Stimulated activated CD8-positive, alpha-beta memory T cell treated with anti-CD3 and anti-CD28 coated beads, Interleukin-4, amount 100 ng/mL, for 24 hours (primary cell): ENCODE measurements around the gene TAL1.

Source experiments
- DNase-seq: peaks from one replicate; pipeline ENCODE4 v3.0.0-alpha.2; 2020; ENCODE audit warnings: low read depth

TAL1 gene

DNA sequence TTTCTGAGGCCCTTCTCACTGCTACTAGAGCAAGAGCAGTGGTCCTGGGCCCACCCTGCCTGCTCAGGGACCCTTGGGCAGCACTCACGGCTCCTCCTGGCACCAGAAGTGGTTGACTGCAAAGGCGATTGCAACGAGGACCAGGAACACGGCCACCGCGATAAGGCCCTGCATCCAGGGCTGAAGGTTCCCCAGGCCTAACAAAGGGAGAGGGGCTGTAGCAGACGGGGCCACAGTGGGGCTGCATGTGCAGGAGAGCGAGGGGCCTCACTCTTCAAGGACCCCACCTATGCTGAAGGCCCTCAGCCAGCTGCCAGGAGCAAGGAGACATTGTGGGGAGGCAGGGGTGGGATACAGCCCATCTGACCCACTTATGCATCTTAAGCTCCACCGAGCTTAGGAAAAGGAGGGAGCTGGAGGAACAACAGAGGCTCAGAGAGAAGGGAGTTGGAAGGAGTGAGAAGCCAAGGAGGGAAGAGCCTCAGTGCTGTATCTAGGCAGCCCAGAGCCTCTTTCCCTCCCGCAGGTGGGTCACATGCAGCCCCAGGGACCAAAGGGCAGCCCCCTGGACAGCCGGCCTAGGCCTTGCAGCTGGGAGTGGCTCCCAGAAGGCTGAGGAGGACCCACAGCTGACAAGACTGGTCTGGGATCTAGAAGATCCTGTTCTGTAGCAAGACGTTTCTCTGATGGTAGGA is 44.6 kb downstream of the TAL1 start:
- no peak for DNase-seq

DNA sequence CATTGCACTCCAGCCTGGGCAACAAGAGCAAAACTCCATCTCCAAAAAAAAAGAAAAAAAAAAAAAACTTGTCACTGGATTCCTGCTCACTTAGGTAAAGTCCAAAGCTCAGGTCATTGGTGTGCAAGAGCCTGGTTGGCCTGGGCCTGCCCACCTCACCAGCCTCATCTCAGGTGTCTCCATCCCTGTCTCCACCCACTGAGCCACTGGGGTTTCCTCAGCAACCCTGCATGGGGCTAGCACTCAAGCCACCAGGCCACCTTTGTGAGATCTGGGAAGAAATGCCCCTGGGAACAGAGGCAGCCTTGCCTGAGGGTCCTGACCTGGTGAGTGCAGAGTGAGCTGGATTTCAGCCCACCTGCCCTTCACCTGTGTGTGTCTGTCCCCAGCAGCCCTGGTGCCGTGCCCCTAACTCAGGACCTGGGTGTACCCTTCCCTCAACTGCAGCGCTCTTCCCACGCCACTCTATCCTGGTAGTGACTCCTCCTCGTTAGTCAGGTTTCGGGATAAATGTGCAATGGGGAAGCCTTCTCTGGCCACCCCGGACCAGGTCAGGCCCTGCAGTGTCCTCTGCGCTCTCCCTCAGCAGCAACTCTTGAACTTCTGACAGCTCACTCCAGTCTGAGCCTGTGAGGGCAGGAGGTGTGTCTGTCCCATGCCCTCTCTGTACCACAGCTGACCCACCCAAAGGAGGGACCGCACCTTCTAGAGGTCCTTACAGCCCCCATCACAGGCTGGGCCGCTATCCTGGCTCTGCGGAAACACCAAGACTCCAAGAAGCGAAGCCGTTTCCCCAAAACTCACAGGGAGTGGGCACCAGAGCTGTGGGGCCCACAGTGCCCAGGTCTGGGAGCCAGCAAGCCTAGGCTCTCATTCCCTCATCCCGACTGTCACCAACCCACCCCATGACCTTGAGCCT is 45.5 kb downstream of the TAL1 start:
- DNase-seq = no peak

DNA sequence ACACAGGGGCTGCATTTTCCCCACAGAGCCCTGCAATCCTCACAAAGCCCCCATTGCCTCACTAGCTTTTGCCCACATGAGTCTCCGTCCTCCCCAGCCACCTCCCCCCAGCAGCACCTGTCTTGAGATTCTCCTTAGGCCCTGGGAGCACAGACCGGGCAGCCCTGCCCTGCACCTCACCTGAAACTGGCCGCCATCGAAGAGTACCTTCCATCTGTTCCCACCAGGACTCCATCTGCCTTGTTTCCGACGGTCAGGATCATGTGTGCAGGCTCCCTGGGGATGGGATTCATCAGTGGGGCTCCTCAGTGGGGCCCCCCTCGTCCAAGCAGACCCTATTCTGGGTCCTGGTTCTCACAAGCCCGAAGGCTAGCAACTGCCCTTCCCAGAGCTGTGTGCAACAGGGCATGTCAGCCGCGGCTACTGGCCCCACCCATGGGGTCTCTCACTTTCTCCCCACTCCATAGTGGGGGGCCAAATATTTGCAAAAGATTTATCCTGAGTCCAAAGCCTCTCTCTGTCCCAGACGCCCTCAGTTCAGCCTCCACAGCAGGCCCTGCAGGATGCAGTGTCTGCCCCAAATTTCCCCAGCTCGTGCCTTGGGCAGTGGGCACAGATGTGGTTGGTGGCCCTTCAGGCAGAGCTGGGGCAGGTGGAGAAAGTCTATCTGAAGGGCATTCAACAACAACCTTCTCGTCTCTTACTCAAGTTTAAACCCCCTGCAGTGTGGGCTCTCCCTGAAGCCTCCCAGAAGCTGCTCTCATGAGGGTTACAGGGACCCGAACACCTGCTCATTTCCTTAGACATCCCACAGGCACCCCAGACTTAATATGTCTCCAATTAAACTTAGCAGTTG is 47.0 kb downstream of the TAL1 start:
- no peak for DNase-seq

DNA sequence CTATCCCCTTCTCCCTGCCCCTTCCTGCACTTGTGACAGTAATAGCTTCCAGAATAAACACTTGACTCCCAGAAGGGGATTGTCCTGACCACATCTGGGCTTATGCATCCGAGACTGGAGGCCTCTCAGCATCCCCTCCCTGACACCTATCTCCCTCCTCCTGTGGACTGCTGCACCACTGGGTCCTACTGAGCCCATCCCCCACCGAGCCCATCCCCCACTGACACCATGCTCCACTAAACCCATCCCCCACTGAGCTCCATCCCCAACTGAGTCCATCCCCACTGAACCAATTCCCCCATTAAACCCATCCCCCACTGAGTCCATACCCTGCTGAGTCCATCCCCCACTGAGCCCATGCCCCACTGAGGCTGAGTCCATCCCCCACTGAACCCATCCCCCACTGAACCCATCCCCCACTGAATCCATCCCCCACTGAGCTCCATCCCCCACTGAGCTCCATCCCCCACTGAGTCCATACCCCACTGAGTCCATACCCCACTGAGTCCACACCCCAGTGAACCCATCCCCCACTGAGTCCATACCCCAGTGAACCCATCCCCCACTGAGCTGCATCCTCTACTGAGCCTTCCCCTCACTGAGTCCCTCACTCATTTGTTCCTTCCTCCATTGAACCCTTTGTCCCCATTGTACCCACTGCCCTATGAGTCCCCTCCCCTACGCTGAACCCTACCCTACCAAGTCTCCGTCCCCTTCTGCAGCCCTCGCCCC is 47.8 kb downstream of the TAL1 start:
- DNase-seq = no peak

DNA sequence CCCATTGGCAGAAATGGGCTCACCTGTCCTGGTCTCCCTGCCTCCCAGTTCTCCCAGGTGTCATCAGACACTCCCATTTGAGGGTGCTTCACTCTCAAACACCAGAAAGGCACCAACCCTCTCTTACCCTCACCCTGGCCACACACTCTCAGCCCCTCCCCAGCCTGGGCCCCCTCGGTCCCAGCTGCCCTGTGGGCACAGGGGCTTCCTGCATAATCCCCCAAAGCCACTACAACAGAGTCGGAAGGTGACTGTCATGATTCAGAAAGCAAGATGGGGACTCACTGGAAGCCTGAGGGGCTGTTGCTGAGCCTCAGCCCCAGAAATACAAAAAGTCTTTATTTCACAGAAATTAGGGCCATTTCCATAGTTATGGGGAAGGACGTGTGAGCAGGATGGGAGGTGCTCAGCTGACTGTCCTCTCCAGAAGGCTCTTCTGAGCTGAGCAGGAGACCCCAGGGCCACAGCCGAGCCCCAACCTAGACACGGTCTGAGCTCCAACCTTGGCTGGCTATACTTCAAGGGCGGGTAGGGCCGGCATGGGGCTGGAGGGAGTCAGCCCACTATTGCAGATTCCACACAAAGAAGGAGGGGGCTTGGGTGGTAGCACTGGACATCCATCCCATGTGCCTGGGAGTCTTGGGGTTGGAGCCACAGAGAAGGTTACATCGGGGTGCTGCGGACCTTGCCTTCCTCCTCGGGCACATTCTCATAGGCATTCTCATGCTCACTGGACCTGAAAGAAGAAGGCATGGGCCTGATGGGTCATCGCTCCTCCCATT is 48.5 kb downstream of the TAL1 start:
- DNase-seq = no peak

DNA sequence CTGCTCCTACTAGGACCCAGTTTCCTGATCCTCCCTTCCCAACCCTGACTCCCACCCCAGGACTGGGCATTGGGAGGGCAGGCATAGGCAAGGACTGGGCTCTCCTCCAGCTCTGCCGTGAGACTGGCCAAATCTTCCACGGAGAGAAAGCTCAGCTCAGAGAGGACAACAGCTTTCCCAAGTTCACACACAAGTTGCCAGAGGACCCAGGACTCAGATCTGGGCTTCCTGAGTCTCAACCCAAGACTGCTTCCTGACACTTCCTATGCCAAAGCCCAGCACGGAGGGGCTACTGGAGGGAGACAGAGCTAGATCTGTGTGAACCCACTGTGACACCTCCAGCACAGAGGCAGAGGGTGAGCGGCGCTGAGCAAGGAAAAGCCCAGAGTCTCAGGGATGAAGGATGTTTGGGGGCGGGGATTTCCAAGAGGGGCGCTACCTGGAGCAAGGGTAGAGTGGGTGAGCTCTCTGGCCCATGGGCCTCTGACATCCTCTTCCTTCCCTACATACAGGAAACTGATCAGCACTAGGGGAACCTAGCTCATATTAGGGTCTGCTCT is 49.3 kb downstream of the TAL1 start:
- DNase-seq = no peak

- DNase-seq = no peak
Measured at GRCh38 chr1:47181955-47182675, 49.9 kb downstream of the TAL1 start.

DNA sequence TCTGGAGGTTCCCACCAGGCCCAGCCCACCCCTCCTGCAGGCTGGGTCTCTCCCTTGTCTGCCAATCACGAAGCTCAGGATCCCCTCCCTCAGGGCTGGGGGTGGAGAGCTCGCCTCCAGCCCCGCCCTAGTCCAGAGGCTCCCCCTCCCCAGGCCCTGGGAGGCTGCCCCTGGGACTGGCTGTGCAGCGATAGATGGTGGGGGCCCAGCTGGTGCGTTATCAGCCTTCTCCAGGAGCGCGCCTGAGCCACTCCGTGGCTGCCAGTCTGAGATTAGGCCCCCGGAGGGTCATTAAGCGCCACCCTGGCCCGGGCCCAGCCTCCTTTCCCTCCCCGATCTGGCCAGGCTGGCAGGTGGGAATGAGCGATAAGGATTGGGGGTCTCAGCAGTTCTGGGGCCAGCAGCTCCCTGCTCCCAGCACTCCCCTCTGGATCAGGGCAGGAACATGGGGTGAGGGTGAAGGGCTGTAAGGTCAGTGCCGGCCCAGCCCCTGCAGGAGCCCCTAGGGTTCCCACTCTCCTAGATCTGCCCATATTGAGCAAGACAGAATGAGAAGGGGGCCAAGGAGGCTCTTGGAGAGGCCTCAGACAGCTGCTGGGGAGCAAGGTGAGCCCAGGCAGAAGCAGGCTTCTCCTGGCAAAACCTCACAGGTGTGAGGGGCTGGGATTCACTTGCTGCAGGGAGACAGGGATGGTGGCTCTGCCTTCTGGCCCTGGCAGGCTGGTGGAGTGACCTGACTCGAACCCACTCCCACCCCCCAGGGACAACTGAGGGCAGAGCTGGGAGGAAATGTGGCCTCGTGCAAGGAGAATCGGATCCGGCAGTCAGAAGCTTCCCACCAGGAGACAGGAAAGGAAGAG is 50.7 kb downstream of the TAL1 start:
- DNase-seq = no peak

DNA sequence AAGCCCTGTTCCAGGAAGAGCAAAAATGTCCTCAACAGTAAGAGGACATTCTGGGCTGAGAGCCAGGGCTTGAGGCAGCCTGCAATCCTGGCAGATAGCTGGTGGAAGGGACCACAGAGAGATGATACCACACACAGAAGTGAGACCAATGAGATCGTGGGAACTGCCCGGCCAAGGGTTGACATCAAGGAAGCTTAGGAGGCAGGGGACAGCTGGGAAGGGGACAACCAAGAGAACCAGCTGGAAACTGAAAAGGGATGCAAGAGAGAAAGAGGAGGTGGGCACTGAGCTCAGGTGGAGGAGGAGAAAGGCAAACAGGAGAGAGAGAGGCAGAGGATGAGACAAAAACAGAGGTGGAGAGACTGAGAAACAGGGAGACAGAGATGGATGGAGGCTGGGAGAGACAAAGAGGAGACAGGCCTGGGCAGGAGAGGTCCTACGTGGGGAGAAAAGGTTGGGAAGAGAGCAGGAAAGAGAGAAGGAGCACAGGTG is 51.4 kb downstream of the TAL1 start:
- DNase-seq = no peak

GRCh38 chr1:47179988-47180563 is 51.9 kb downstream of the TAL1 start:
- DNase-seq = no peak

- peak; percentile 71 for DNase-seq
Measured at GRCh38 chr1:47179017-47179987, 52.7 kb downstream of the TAL1 start.

GRCh38 chr1:47178654-47179016 is 53.4 kb downstream of the TAL1 start:
- no peak for DNase-seq

DNA sequence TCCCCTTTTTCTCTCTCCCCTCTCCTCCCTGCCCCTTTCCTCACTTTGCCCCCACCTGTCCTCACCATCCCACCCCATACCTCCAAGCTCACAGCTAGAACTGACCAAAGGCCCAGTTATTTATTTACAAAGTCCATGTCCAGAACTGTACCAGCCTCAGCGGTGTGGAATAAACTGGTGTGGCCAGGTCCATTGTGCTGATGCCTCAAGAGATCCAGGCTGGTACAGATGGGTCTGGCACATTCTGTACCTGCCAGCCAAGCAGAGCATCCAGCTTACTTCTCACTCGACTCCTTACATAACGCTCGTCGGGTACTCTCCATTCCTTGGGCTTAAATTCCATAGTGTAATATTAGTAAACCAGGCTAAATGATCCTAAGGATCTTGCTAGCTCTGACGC is 54.0 kb downstream of the TAL1 start:
- no peak for DNase-seq

DNA sequence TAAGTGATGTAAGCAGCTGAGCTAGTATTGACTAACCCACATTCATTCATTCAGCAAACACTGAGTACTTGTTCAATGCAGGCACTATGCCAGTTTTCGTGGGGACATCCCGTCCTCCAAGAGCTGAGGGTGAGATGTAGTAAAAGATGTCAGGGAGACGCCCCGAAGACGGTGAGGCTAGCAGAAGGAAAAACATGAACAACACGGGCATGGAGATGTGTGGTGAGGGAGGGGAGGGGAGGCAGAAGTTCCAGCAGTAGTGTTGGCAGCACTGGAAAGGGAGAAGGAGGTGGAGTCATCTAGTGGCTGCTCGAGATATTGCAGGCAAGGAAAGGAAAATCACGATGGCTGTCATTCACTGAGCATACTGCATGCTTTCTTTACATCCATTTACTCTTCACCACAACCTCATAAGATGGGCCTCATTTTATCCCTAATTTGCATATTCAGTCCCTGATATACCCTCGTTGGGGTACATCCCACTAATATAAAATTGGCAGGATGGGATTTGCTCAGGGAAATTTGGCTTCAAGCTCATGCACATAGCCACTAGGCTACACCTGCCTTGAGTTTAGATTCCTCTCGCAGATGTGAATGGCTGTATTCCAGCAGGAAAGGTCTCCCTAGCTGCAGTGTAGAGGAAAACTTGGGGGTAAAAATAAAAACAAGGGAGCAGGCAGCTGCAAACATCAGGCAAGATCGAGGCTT is 56.6 kb downstream of the TAL1 start:
- DNase-seq = no peak

DNA sequence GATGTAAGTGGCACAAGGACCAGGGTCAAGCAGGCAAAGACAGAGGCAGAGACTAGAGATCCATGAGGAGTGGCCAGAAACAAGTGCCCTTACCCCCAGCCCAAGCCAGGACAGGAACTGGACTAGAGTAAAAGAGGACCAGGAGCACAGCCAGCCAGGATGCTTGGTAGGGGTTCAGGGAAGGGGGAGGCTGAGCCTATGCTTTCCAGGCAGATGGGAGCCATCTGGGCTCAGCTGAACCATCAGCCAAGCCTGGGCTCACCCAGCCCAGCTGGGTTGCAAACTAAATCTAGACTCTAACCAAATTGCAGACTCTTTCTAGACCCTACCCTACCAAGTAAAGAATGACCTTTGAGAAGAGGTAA is 57.4 kb downstream of the TAL1 start:
- DNase-seq = no peak

GRCh38 chr1:47172782-47173181 is 59.2 kb downstream of the TAL1 start:
- DNase-seq = no peak
